Nephron (organoid): ENCODE data around the gene MYO1B.

ENCODE experiments used
- H3K27ac Mint-ChIP-seq, 3 experiments: 2 replicates each; pipeline ENCODE4 v1.8.0; 2020; ENCODE audit warnings: mixed read lengths in 3 of 3, mild to moderate bottlenecking in 2 of 3, moderate library complexity in 1 of 3
- H3K27me3 Mint-ChIP-seq: 2 replicates; pipeline ENCODE4 v1.8.0; 2021; ENCODE audit warnings: low read depth, mild to moderate bottlenecking, moderate library complexity, mixed read lengths
- H3K36me3 Mint-ChIP-seq: 2 replicates; pipeline ENCODE4 v1.8.0; 2020; ENCODE audit warnings: low read depth, mixed read lengths
- H3K4me1 Mint-ChIP-seq: 2 replicates; pipeline ENCODE4 v1.8.0; 2020; ENCODE audit warnings: mixed read lengths
- H3K4me3 Mint-ChIP-seq, 3 experiments: 2 replicates each; pipeline ENCODE4 v1.8.0; 2020; ENCODE audit warnings: mild to moderate bottlenecking in 3 of 3, mixed read lengths in 3 of 3, moderate library complexity in 2 of 3
- H3K9me3 Mint-ChIP-seq: 2 replicates; pipeline ENCODE4 v1.8.0; 2020; ENCODE audit warnings: mixed read lengths
- CTCF ChIP-seq, 3 experiments: fragments of 200-600 bp; sonication (generic); IDR thresholded peaks; one replicate each; pipeline ENCODE4 v1.5.0; 2021; ENCODE audit warnings: antibody characterized with exemption in 3 of 3; ENCODE audit not compliant: unreplicated experiment in 3 of 3

The MYO1B gene

DNA sequence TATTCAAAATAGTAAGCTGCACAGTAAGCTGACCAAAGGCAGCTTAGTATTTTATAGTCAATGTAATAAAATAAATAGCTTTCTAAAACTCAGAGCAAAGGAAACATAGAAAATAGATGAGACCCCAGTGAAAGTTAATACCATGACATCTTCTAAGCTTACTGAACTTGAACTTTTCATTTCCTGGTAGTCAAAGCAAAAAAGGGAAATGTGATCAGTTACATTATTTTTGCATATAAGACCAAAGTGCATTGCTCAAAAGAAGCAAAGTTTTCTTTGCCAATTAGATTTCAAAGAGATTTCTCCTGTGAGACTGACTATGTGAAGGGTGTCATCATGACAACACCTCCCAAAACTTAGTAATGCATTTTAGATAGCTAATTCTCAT is 70.2 kb downstream of the MYO1B start:
- Mint-ChIP-seq H3K36me3 (no peaks in the 10 kb centered on the region), H3K4me3 (no peak overlapping the region), H3K27ac (peak overlapping the region; percentile 7 to 42 (median 34)), H3K4me1 (peaks cover 40% of the 10 kb centered on the region), H3K9me3 (no peaks in the 10 kb centered on the region), H3K27me3 (no peaks in the 10 kb centered on the region)
- no peak for TF ChIP-seq CTCF (IDR thresholded peaks at IDR 0.05; ENCODE audit: unreplicated experiment in 3 of 3)

DNA sequence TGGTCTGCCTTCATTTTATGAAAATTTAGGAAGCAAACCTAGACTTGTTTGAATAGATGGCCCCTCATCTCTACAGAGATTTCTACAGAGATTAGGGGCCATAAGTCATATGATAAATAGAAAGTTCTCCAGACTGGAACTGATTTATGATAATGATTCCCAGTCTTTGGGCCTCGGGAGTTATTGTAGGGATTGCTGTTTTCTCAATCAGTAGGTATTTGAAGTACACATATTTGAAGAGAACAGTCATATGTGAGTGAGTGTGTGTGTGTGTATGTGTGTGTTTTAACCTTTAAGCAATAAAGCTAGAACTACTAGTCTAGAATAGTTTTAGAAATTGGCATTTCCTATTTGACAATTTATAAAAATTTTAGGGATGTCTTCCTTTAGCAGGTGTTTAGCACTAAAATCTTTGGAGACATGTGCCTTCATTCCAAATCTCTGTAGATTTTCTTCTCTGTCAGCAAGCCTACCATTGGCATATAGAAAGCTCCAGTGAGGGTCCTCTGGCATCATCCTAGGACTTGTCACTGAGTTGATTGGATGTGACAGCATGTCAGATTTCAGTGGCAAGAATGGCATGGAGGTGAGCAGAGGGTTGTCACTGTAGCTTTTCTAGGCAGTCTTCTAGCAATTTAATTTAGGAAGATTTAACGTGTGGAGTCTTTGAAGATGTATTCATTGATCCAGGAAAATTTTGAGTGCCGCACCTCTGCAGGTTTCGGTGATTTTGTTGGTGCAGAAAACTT is 71.2 kb downstream of the MYO1B start:
- Mint-ChIP-seq H3K36me3 (no peaks in the 10 kb centered on the region), H3K4me1 (peaks cover 41% of the 10 kb centered on the region), H3K27ac (peak overlapping the region; percentile 11 to 42 (median 34)), H3K4me3 (no peak overlapping the region), H3K9me3 (no peaks in the 10 kb centered on the region), H3K27me3 (no peaks in the 10 kb centered on the region)
- no peak for TF ChIP-seq CTCF (IDR thresholded peaks at IDR 0.05; ENCODE audit: unreplicated experiment in 3 of 3)

DNA sequence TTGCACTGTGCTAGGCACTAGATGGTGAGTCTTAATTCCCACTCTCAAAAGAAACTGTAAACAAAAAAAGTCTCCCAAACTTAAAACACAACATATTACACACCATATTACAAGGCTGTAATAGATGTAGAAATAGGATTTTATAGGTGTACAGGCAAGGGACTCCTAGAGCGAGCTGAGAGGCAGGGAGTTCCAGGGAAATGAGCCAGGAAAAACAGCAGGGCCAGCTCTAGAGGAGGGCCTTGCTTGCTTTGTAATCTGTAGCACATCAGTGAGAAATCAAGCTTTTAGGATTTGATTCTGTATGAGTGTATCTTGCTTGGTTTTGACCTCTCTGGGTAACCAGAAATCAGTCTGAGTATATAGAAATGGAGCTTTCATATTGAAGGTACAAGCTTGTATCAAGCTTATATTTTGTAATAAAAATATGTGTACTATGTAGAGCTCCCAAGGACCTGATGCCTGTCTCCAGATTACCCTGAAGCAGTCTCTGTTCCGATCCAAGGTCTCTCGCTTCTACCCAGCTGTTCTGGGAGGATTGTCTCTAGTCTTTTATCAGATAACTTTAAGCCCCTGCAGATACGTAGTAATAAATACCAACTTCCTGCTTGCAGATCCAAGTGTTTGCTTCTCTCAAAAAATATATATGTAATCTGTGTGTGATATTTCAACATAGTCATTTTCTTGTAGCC is 73.0 kb downstream of the MYO1B start:
- Mint-ChIP-seq H3K4me3 (no peak overlapping the region), H3K27ac (peak overlapping the region; percentile 88 to 95 (median 92)), H3K9me3 (peaks cover 4% of the 10 kb centered on the region), H3K27me3 (peaks cover 4% of the 10 kb centered on the region), H3K36me3 (peaks cover 5% of the 10 kb centered on the region), H3K4me1 (peaks cover 52% of the 10 kb centered on the region)
- TF ChIP-seq CTCF (IDR thresholded peaks at IDR 0.05; ENCODE audit: unreplicated experiment in 3 of 3): no peak

- Mint-ChIP-seq H3K4me1 (peaks cover 52% of the 10 kb centered on the region), H3K27ac (peak overlapping the region; percentile 88 to 95 (median 92)), H3K4me3 (no peak overlapping the region), H3K9me3 (peaks cover 4% of the 10 kb centered on the region), H3K27me3 (peaks cover 4% of the 10 kb centered on the region), H3K36me3 (peaks cover 5% of the 10 kb centered on the region)
- TF ChIP-seq CTCF (IDR thresholded peaks at IDR 0.05; ENCODE audit: unreplicated experiment in 3 of 3): no peak
Measured at GRCh38 chr2:191318729-191319078, 73.5 kb downstream of the MYO1B start.

DNA sequence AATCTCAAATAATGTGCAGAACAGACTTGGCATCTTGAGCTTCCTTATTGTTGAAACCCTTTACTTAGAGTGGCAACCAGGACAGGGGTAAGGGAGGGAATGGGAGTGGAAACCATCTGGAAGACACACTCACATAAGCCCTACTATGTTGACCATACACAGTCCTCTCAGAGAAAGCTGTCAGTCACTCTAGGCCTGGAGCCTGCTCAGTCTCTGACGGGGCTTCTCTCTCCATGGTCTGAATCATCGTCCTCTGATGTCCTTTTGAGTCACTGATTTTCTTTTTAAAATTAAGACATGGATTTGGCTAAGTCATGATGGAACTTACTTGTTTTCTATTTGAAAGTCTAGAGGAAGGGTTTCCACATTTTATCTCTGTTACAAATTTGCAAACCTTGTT is 74.0 kb downstream of the MYO1B start:
- TF ChIP-seq CTCF (IDR thresholded peaks at IDR 0.05; ENCODE audit: unreplicated experiment in 3 of 3): no peak
- Mint-ChIP-seq H3K4me3 (no peak overlapping the region), H3K4me1 (peaks cover 52% of the 10 kb centered on the region), H3K9me3 (peaks cover 5% of the 10 kb centered on the region), H3K36me3 (peaks cover 6% of the 10 kb centered on the region), H3K27me3 (peaks cover 4% of the 10 kb centered on the region), H3K27ac (peak overlapping the region; percentile 88 to 95 (median 92))
